K562 (cell line): ENCODE data around the gene PPP1R12C.

Source experiments
- ARNT ChIP-seq, 2 experiments: fragments of 450-650 bp; IDR thresholded peaks; 2 replicates each; pipeline ENCODE4 v1.6.1; 2016; ENCODE audit warnings: mild to moderate bottlenecking in 1 of 2
- CEBPB ChIP-seq: fragments of 450-650 bp; IDR thresholded peaks from 2 replicates; pipeline ENCODE4 v1.6.1; 2016; ENCODE audit warnings: missing genetic modification characterization, missing compliant biosample characterization
- CTCF ChIP-seq, 3 experiments: IDR thresholded peaks in 2 of 3; conservative IDR thresholded peaks in 1 of 3; 2 replicates each; pipeline ENCODE4 v1.5.1; 2011 to 2012; ENCODE audit warnings: low read length in 3 of 3, mild to moderate bottlenecking in 3 of 3, control low read depth in 2 of 3, improper control_type of control experiment in 1 of 3, inconsistent platforms in 1 of 3, low read depth in 1 of 3, mixed read lengths in 1 of 3, moderate library complexity in 1 of 3; ENCODE audit not compliant: insufficient read depth in 2 of 3
- ELK3 ChIP-seq: fragments of 450-650 bp; formaldehyde crosslinking; IDR thresholded peaks from 2 replicates; pipeline ENCODE4 v1.4.0; 2020; ENCODE audit warnings: mild to moderate bottlenecking
- IRF1 ChIP-seq: sonication (generic); formaldehyde crosslinking; IDR thresholded peaks from 2 replicates; pipeline ENCODE4 v1.8.0; 2022; ENCODE audit warnings: missing genetic modification reagents, mild to moderate bottlenecking, borderline replicate concordance
- L3MBTL2 ChIP-seq: fragments of 450-650 bp; IDR thresholded peaks from 2 replicates; pipeline ENCODE4 v1.6.1; 2016; ENCODE audit warnings: mild to moderate bottlenecking, moderate library complexity
- PML ChIP-seq: IDR thresholded peaks from 2 replicates; pipeline ENCODE4 v1.6.1; 2012; ENCODE audit warnings: low read length, inconsistent platforms
- POLR2A ChIP-seq: fragments of 450-650 bp; conservative IDR thresholded peaks from 2 replicates; pipeline ENCODE4 v1.6.1; 2016
- RBFOX2 ChIP-seq: fragments of 200-400 bp; formaldehyde crosslinking; IDR thresholded peaks from 2 replicates; pipeline ENCODE4 v1.6.1; 2017; ENCODE audit warnings: low read depth, mild to moderate bottlenecking, low read length, moderate library complexity
- RBM22 ChIP-seq: fragments of 200-400 bp; formaldehyde crosslinking; IDR thresholded peaks from 2 replicates; pipeline ENCODE4 v1.6.1; 2018; ENCODE audit warnings: low read length, low read depth; ENCODE audit not compliant: poor library complexity, severe bottlenecking
- U2AF2 ChIP-seq: fragments of 200-400 bp; formaldehyde crosslinking; optimal IDR thresholded peaks from 2 replicates; pipeline ENCODE3; 2017; ENCODE audit warnings: low read depth, mild to moderate bottlenecking, low read length
- ZNF146 ChIP-seq: IDR thresholded peaks from one replicate; pipeline ENCODE4 v1.6.1; 2018; ENCODE audit warnings: missing compliant biosample characterization; ENCODE audit not compliant: unreplicated experiment
- ZNF274 ChIP-seq: IDR thresholded peaks from 2 replicates; pipeline ENCODE4 v1.6.1; 2011; ENCODE audit warnings: low read depth, mild to moderate bottlenecking, low read length, moderate library complexity, borderline replicate concordance

GRCh38 chr19:55146078-55146704, 28.8 kb upstream of the PPP1R12C start:
- no peak for TF ChIP-seq POLR2A
- TF ChIP-seq ELK3, result no peak
- no peak for TF ChIP-seq L3MBTL2
- TF ChIP-seq PML, result no peak
- TF ChIP-seq ARNT (IDR thresholded peaks at IDR 0.05), result peak; percentile 72 to 75; a peak in 2 of 4 replicates
- no peak for TF ChIP-seq RBM22
- TF ChIP-seq ZNF146 (CRISPR knock-in tag), result no peak
- no peak for TF ChIP-seq IRF1
- TF ChIP-seq ZNF274, result no peak
- TF ChIP-seq RBFOX2, result no peak
- TF ChIP-seq CEBPB (tag), result no peak
- TF ChIP-seq U2AF2, result no peak
- TF ChIP-seq CTCF (IDR thresholded peaks at IDR 0.05 in 2 of 3, conservative IDR thresholded peaks at IDR 0.05 in 1 of 3; ENCODE audit: insufficient read depth in 2 of 3, low read depth in 1 of 3, low read length in 3 of 3), result peak; percentile 84 to 93 (median 85)
